ENCODE measurements around the gene LRP1-AS. TPM values are rescaled to one million over a fixed set of nuclear protein-coding genes. Genes with fewer than 3 reads are reported as not detected.

The LRP1-AS gene
- polyA plus RNA-seq, 1 donor (not counting 4 experiments of a cell fraction or from before 2014, with no cell fraction given): not detected

DNA sequence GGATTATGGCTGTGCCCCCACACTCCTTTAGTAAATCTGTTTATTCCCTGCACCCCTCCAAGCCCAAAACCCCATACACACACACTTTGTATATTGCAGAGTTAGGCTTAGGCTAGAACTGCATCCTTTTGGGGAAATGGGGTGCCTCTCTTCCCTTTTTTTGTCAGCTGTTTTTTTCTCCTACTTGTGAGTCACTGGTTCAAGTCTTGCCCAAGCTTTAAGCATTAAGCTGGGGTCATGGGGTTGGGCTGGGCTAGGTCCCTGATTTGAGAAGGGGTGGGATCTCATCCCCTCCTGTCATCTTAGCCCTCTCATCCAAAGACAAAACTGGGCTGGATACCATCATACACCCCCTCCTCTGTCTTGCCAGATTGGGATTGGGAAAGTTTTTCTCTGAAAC, 17.5 kb downstream of the LRP1-AS start:
- Histone ChIP-seq H4K20me1 (ENCODE audit: control insufficient read depth, extremely low read depth, insufficient read depth, low read length) (no peaks in the 10 kb centered on the region), H3K4me3 (ENCODE audit: control insufficient read depth in 2 of 3, extremely low read depth in 1 of 3, insufficient read depth in 2 of 3, low read depth in 1 of 3, low read length in 3 of 3) (peak overlapping the region; percentile 11 to 90 (median 69)), H3K9ac (ENCODE audit: control insufficient read depth, extremely low read depth, insufficient read depth, low read length) (peak overlapping the region; percentile 15)

DNA sequence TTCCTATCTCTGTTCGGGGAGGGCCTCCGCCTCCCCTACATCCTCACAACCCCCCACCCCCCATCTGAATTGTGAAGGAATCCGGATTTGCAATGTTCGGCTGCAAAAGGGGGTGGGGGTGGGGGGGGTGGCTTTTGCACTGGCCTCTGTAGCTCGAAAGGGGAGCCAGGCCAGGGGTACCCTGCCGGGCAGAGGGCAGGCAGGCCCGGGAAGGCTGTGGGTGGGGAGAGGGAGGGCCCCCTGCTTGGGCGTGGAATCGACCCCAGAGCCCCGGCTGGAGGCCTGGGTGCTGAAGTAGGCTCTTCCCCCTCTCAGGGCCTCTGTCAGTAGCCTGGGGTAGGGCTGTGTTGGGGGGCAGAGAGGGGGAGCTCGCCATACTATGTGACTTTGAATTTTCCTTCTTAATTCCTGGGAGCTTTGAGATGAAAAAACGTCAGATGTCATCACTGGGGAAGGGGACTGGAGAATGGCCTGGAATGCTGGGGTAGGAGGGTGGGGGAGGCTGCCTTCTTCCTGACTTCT, 18.0 kb downstream of the LRP1-AS start:
- Histone ChIP-seq H3K27ac (ENCODE audit: control insufficient read depth, insufficient read depth, low read length) (no peak overlapping the region), H3K36me3 (ENCODE audit: control insufficient read depth in 2 of 2, extremely low read depth in 1 of 2, insufficient read depth in 2 of 2, low read length in 2 of 2) (no peaks in the 10 kb centered on the region), H3K27me3 (ENCODE audit: control insufficient read depth, extremely low read depth, insufficient read depth, low read length) (no peaks in the 10 kb centered on the region), H3K4me3 (ENCODE audit: control insufficient read depth in 2 of 3, extremely low read depth in 1 of 3, insufficient read depth in 2 of 3, low read depth in 1 of 3, low read length in 3 of 3) (peak overlapping the region; percentile 11 to 90 (median 69)), H3K9ac (ENCODE audit: control insufficient read depth, extremely low read depth, insufficient read depth, low read length) (peak overlapping the region; percentile 15), H3K79me2 (ENCODE audit: control insufficient read depth, insufficient read depth, low read length) (no peaks in the 10 kb centered on the region), H2AFZ (ENCODE audit: control insufficient read depth, low read length) (no peak overlapping the region), H3K9me3 (ENCODE audit: control insufficient read depth, low read depth, low read length) (no peaks in the 10 kb centered on the region), H3K4me1 (ENCODE audit: control insufficient read depth, extremely low read depth, insufficient read depth, low read length) (peaks cover 16% of the 10 kb centered on the region), H4K20me1 (ENCODE audit: control insufficient read depth, extremely low read depth, insufficient read depth, low read length) (no peaks in the 10 kb centered on the region), H3K4me2 (ENCODE audit: control insufficient read depth, extremely low read depth, insufficient read depth, low read depth, low read length) (peak overlapping the region; percentile 77), H3K9me1 (ENCODE audit: control insufficient read depth, extremely low read depth, insufficient read depth, low read length) (no peaks in the 10 kb centered on the region)
- FAIRE-seq (no peak), DNase-seq (ENCODE audit: low read depth, low spot score) (no peak)
- TF ChIP-seq EZH2 (IDR thresholded peaks at IDR 0.05; ENCODE audit: low read length): no peak
- TF ChIP-seq, protein P1, sequence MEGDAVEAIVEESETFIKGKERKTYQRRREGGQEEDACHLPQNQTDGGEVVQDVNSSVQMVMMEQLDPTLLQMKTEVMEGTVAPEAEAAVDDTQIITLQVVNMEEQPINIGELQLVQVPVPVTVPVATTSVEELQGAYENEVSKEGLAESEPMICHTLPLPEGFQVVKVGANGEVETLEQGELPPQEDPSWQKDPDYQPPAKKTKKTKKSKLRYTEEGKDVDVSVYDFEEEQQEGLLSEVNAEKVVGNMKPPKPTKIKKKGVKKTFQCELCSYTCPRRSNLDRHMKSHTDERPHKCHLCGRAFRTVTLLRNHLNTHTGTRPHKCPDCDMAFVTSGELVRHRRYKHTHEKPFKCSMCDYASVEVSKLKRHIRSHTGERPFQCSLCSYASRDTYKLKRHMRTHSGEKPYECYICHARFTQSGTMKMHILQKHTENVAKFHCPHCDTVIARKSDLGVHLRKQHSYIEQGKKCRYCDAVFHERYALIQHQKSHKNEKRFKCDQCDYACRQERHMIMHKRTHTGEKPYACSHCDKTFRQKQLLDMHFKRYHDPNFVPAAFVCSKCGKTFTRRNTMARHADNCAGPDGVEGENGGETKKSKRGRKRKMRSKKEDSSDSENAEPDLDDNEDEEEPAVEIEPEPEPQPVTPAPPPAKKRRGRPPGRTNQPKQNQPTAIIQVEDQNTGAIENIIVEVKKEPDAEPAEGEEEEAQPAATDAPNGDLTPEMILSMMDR (optimal IDR thresholded peaks at IDR 0.05 in 1 of 3, IDR thresholded peaks at IDR 0.05 in 1 of 3, conservative IDR thresholded peaks at IDR 0.05 in 1 of 3; ENCODE audit: extremely low read depth in 1 of 3, insufficient read depth in 2 of 3, low read length in 3 of 3): no peak
- dilution Hi-C loops (cut with MboI; ENCODE audit: extremely low pct_ligation_motif_present, low sequenced_read_pairs): no loop called here

More for the DNA sequence above, 17.5 kb downstream of the LRP1-AS start:
- Histone ChIP-seq H3K4me2 (ENCODE audit: control insufficient read depth, extremely low read depth, insufficient read depth, low read depth, low read length) (peak overlapping the region; percentile 44), H2AFZ (ENCODE audit: control insufficient read depth, low read length) (no peak overlapping the region), H3K4me1 (ENCODE audit: control insufficient read depth, extremely low read depth, insufficient read depth, low read length) (peaks cover 16% of the 10 kb centered on the region), H3K9me1 (ENCODE audit: control insufficient read depth, extremely low read depth, insufficient read depth, low read length) (no peaks in the 10 kb centered on the region), H3K9me3 (ENCODE audit: control insufficient read depth, low read depth, low read length) (no peaks in the 10 kb centered on the region), H3K27me3 (ENCODE audit: control insufficient read depth, extremely low read depth, insufficient read depth, low read length) (no peaks in the 10 kb centered on the region), H3K27ac (ENCODE audit: control insufficient read depth, insufficient read depth, low read length) (no peak overlapping the region), H3K36me3 (ENCODE audit: control insufficient read depth in 2 of 2, extremely low read depth in 1 of 2, insufficient read depth in 2 of 2, low read length in 2 of 2) (no peaks in the 10 kb centered on the region), H3K79me2 (ENCODE audit: control insufficient read depth, insufficient read depth, low read length) (no peaks in the 10 kb centered on the region)
- FAIRE-seq (no peak), DNase-seq (ENCODE audit: low read depth, low spot score) (no peak)
- TF ChIP-seq, protein P1 (optimal IDR thresholded peaks at IDR 0.05 in 1 of 3, IDR thresholded peaks at IDR 0.05 in 1 of 3, conservative IDR thresholded peaks at IDR 0.05 in 1 of 3; ENCODE audit: extremely low read depth in 1 of 3, insufficient read depth in 2 of 3, low read length in 3 of 3): no peak
- no peak for TF ChIP-seq EZH2 (IDR thresholded peaks at IDR 0.05; ENCODE audit: low read length)
- dilution Hi-C loops (cut with MboI; ENCODE audit: extremely low pct_ligation_motif_present, low sequenced_read_pairs): loop anchor here (5.0 kb wide), 1 partner anchor 42 kb away; no protein-coding TSS in a partner anchor

Measured in keratinocyte (primary cell).